Heart left ventricle (tissue), 13 donors: Measurements from ENCODE around the gene FRMD8.

ENCODE experiments used
- POLR2A ChIP-seq, 2 donors: fragments of 450-650 bp; IDR thresholded peaks; one replicate each; pipeline ENCODE4 v1.6.1; 2017; ENCODE audit warnings: antibody characterized with exemption in 2 of 2, mild to moderate bottlenecking in 2 of 2, moderate library complexity in 2 of 2
- TF ChIP-seq, protein P1 (sequence below), 12 donors: fragments of 200-600 bp; sonication (generic) in 4 of 12; IDR thresholded peaks; one replicate each; pipeline versions ENCODE4 v1.5.0 to v1.8.0; 2018 to 2022; ENCODE audit warnings: antibody characterized with exemption in 12 of 12, mild to moderate bottlenecking in 5 of 12
- donor health status: ischemic (EF 13 %, LVEDD 7.1; RV severe dilation, severe dysfunction).
- donor health status: DM: no; HTN: yes; CAD: no.
- donor health status: DM: no; HTN: no; CAD: no.
- donor health status: ischemic (EF 25% LVEDD 6.9; RV normal size, moderate dysfunction).
- donor health status: ischemic (EF 25% LVEDD 5.7; RV mildly dilated, moderate dysfunction).
- donor health status: ischemic (EF 35%, LVEDD 5.7; RV mildly dilated, moderate dysfunction).
- donor health status: nonischemic (EF 11% LVEDD 7.7; RV severe dilation, severe dysfunction).
- donor health status: DM: yes; HTN: yes; CAD: no.
- donor health status: PGD.
- donor health status: ischemic (EF 29% LVEDD 5.4; RV normal size, mild dysfunction).
- donor health status: nonischemic (EF 23%, LVEDD 6.1; RV moderate dilation, normal function).

DNA sequence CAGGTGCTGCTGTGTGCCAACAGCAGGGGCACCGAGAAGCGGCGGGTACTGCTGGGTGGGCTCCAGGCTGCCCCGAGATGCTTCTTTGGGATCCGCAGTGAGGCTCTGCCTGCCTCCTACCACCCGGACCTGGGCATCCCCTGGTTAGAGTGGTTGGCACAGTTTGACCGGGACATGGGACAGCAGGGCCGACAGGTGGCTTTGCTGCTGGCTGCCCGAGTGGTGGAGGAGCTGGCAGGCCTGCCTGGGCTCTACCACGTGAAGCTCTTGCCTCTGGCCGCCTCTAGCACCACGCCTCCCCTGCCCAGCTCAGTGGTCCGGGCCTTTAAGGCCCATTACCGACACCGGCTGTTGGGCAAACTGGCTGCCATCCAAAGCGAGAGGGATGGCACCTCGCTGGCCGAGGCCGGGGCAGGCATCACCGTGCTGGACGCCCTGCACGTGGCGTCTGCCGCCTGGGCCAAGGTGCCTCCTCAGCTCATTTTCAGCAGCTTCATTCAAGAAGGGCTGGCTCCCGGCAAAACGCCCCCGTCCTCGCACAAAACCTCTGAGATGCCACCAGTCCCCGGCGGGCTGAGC is 30.0 kb upstream of the FRMD8 start:
- TF ChIP-seq POLR2A (IDR thresholded peaks at IDR 0.05), result no peak
- TF ChIP-seq, protein P1, sequence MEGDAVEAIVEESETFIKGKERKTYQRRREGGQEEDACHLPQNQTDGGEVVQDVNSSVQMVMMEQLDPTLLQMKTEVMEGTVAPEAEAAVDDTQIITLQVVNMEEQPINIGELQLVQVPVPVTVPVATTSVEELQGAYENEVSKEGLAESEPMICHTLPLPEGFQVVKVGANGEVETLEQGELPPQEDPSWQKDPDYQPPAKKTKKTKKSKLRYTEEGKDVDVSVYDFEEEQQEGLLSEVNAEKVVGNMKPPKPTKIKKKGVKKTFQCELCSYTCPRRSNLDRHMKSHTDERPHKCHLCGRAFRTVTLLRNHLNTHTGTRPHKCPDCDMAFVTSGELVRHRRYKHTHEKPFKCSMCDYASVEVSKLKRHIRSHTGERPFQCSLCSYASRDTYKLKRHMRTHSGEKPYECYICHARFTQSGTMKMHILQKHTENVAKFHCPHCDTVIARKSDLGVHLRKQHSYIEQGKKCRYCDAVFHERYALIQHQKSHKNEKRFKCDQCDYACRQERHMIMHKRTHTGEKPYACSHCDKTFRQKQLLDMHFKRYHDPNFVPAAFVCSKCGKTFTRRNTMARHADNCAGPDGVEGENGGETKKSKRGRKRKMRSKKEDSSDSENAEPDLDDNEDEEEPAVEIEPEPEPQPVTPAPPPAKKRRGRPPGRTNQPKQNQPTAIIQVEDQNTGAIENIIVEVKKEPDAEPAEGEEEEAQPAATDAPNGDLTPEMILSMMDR (IDR thresholded peaks at IDR 0.05), result no peak
